GM20000 (cell line): ENCODE results near the gene MAP2K3.

ENCODE experiments used
- DNase-seq: peaks from one replicate; pipeline ENCODE4 v3.0.0; 2012; ENCODE audit warnings: low spot score
- TF ChIP-seq, protein P1 (sequence below): IDR thresholded peaks from 2 replicates; pipeline ENCODE4 v1.5.1; 2012; ENCODE audit warnings: mild to moderate bottlenecking, control low read depth; ENCODE audit errors: extremely low read depth, missing control alignments

MAP2K3 gene

DNA sequence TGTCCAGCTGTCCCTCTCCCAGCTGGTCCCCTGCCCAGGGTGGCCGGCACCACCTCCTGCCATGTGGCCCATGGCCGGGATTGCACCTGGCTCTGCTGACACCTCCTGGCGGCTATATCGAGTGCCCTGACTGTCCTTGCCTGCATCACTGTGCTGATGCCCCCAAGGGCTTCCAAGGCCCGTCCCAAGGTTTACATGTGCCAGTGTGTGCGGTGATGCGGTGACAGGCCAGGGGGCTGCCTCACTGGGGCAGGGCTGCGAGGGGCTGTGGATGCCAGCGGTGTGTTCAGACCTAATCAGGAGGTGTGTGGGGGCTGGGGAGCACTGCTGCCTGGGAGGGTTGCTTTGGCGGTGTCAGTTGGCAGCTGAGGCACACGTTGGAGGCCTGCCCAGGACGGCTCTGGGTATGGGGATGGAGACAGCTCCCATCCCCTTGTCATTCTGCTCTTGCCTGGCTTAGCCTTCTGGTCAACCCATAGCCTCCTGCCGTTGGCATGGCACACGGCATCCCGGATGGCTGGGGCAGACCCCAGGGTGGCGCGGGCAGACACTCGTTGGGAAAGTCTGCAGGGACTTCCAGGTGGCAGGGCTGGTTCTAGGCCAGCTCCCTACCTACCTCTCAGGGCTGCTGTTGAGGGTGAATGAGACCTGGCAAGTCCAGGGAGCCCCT, 5.5 kb downstream of the MAP2K3 start:
- TF ChIP-seq, protein P1, sequence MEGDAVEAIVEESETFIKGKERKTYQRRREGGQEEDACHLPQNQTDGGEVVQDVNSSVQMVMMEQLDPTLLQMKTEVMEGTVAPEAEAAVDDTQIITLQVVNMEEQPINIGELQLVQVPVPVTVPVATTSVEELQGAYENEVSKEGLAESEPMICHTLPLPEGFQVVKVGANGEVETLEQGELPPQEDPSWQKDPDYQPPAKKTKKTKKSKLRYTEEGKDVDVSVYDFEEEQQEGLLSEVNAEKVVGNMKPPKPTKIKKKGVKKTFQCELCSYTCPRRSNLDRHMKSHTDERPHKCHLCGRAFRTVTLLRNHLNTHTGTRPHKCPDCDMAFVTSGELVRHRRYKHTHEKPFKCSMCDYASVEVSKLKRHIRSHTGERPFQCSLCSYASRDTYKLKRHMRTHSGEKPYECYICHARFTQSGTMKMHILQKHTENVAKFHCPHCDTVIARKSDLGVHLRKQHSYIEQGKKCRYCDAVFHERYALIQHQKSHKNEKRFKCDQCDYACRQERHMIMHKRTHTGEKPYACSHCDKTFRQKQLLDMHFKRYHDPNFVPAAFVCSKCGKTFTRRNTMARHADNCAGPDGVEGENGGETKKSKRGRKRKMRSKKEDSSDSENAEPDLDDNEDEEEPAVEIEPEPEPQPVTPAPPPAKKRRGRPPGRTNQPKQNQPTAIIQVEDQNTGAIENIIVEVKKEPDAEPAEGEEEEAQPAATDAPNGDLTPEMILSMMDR, result no peak
- no peak for DNase-seq

DNA sequence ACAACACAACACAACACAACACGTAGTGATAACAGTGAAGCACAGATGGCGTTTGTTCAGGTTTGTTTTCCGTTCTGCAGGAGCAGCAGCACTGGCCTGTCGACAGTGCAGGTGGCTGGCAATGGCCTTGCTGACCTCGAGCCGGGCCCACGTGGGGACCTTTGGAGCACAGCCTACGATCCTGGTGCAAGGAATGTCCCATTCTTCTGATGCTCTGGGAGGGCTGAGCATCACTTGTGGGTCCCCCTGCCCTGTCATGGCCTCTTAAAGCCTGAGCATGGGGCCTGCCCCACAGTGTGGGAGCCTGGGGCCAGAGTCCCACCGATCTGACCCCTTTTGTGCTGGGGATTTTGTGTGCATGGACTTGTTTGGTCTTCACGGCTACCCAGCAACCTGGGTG, 6.8 kb downstream of the MAP2K3 start:
- TF ChIP-seq, protein P1, result no peak
- no peak for DNase-seq

DNA sequence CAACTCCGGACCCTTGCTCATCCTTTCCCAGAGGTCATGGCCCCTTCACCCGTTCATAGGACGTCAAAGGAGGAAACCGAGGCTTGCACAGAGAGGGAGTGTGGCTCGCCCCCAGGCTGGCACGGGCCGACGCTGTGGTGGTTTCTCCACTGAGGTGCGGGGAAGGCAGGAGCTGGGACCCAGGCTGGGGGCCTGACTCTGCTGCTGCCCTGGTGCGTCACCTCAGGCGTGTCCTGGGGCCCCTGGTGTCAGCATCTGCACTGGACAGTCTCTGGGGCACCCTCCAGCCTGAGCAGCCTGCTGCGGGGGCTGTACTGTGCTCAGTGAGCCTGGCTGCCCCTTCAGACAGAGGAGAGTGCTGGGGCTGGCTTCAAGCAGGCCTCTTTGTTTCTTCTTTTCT, 7.4 kb downstream of the MAP2K3 start:
- DNase-seq, result no peak

DNA sequence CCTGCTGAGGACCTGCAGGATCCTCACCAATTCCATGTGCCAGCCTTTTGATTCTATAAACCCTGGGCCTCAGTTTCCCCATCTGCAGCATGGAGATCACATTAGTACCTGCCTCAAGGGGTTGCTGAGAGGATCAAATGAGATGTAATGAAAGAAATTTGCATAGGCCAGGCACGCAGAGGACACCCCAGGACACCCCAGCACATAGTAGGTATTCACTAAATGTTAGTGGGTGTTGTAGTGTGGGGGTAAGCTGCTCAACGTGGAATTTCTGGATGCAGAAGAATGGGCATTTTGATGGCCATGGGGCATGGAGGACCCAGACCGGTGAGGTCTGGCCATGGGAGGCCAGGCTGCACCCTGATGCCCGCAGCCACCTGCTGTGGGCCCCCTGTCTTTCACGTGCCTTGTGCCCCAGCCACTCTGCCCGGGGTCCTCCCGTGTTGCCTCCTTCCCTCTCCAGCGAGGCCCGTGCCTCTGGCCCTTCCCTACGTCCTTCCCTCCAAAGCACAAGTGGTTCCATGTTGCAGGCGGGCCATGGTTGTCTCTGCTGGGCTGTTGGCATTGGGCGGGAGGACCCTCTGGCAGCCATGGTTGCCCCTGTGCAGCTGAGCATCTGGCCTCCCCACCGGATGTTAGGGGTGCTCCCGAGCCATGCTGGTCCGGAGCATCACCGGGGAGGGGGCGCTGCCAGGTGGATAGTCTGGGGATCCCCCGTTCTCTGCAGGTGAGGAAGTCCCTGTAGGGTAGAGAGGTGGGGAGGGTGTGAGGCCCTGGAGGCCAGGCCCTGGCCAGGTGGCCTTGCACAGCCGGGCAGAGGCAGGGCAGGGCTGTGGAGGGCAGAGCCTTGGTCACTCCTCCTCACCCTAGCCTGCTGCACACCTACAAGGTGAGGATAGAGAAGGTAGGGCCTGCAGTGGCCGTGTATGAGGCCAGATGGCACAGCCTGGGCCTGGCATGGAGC, 8.6 kb downstream of the MAP2K3 start:
- TF ChIP-seq, protein P1, result no peak

More for the DNA sequence above, 7.4 kb downstream of the MAP2K3 start:
- TF ChIP-seq, protein P1, result no peak

DNA sequence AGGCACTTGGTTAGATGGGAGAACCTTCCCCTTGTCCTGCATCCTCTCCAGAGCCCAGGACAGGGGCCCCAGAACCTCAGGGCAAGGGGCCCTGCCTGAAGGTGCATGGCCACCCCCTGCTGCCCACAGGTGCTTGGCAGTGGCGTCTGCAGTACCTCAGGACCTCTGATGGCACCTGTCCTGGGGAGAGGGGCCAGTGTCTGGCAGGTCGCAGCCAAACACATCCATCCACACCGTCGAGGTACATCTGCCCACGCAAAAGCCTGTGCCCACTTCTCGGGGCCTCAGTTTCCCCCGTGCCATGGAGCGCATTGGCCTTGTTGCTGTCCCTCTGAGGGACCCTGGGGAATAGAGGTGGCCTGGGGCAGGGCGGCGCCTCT, 9.3 kb downstream of the MAP2K3 start:
- TF ChIP-seq, protein P1, result no peak
- DNase-seq, result no peak

More for the DNA sequence above, 8.6 kb downstream of the MAP2K3 start:
- no peak for DNase-seq

DNA sequence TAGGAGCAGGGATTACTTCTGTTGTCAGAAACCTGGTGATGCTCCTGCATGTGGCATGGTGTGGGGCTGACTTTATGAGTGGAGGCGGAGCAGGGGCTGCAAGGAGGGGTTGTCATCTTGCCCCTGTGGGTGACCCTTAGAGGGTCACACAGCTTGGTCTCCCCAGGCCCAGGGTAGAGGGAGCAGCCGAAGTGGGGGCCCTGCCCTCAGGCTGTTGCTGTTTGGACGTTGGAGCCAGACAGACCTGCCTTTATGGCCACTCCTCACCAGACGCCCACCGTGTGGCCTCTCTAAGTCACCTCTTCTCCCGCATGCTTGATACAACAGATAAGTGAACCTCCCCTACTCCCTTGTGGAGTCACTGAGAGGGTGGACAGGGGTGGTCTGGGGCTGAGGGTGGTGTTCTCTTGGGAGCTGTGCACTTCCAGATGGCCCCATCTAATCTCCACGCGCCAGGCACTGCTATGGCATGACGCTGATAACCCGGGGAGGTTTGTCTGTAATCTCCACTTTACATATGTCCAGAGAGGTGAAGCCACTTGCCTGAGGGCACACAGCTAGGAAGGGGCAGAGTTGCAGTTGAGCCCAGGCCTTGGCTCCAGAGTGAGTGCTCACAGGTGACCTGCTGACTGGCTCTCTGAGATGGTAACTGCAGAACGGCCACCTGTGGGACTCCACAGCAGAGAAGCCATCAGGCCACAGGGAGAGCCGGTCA, 10.0 kb downstream of the MAP2K3 start:
- TF ChIP-seq, protein P1, result no peak
- no peak for DNase-seq
